Stimulated activated naive CD8-positive, alpha-beta T cell treated with anti-CD3 and anti-CD28 coated beads, Interleukin-15, Interleukin-2, amounts not matched to agents 100 U/mL and 50 U/mL, for 24 hours (primary cell): Measurements from ENCODE around the gene XRCC4.
A peak's percentile ranks its signal among the peaks of the same experiment; 100 is the strongest.
"Not testable (repeated sequence)": the region's sequence is repeated elsewhere in the genome, so short reads cannot be mapped to it uniquely, and the experiment has no call there.

Experiments
- ATAC-seq: fragments of 150-1000 bp; cut with Tn5 transposase; one replicate; pipeline ENCODE4 v1.10.0; 2021
- DNase-seq: peaks from one replicate; pipeline ENCODE4 v3.0.0; 2021

The XRCC4 gene

DNA sequence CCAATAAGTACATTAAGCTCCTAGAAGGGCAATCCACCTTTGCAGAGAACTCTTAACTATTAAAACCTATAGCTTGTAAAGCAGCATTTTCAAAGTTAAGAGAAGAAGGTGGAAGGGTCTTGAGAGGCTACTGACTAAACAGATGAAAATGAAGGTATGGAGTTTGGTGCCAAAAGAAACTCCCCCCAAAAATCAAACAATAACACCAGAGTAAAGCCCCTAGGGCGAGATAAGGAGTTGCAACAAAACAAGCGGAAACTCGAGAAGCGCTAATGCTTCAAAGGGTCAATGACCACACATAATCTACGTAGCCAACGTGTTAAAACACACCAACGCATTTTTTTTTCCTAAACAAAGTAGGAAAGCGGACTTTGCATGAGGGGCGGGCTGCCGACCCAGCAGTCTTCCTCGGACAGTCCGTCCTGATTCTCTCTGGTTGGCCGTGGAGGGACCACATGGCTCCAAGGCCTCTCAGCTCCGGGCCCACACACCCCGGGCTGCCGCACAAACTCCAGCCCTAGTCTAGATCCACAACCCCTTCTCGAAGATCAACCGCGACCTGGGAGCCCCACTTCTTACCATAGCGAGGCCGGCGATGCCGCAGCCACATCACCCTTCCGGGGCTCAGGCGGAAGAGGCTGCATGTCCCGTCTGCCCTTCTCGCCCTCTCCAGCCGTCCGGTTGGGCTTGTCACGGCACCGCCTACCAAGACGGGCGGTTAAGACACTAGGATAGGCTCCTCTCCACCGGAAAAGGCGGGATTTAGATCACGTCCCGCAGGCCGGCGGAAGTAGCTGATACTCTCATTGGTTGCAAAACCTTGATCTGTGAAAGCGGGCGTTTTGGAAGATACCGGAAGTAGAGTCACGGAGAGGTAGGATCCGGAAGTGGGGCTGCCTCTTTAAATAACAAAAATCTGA is at the start of gene XRCC4, which contains the start of gene TMEM167A:
Gene XRCC4 (plus strand): TSS at position 806 of the 920 bp plus-strand sequence. CDS start 27,373 bp downstream, outside the sequence.
Gene TMEM167A (minus strand): TSS at position 653 of the 920 bp plus-strand sequence. CDS start 71 bp downstream, at position 582.
- ATAC-seq: peak; percentile 100

DNA sequence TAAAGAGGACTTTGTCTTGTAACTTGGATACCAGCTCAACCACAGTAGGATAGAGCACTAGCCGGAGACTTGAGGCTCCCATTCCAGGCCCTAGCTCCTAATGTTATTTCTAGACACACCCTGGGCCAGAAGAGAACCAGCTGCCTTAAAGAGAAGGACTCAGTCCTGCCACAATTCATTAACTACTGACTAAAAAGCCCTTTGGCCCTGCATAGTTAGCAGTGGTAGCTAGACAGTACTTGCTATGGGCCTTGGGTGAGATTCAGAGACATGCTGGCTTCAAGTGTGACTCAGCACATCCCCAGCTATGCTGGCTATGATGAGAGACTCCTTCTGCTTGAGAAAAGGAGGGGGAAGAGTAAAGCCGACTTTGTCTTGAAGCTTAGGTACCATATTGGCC is 47.4 kb upstream of the XRCC4 start:
- no peak for ATAC-seq
- no peak for DNase-seq

More for the DNA sequence above, at the start of gene XRCC4, which contains the start of gene TMEM167A:
- peak; percentile 90 for DNase-seq

DNA sequence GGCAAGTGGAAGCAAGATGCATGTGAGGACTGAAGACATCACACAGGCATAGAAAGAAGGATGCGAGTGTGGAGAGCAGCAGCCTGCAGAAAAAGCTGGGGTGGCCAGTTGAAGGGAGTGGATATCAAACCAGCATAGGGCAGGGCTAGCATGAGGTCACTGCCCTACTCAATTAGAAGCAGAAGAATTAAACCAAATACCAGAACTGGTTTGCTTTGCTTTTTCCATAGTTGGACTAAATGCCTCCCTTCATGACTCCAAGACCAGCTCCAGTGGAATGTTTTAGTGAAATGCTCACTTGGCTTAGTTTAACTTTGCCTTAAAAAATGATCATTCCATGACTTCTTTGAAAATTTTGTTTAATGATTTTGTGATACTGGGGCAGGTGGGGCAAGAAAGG is 46.0 kb upstream of the XRCC4 start:
- ATAC-seq: no peak
- DNase-seq: no peak

- ATAC-seq: no peak
Observed at GRCh38 chr5:83034036-83034435, 43.3 kb upstream of the XRCC4 start.

GRCh38 chr5:83034528-83035207 is 42.7 kb upstream of the XRCC4 start:
- DNase-seq (no peak), ATAC-seq (no peak)

More at GRCh38 chr5:83034036-83034435, 43.3 kb upstream of the XRCC4 start:
- DNase-seq: no peak

DNA sequence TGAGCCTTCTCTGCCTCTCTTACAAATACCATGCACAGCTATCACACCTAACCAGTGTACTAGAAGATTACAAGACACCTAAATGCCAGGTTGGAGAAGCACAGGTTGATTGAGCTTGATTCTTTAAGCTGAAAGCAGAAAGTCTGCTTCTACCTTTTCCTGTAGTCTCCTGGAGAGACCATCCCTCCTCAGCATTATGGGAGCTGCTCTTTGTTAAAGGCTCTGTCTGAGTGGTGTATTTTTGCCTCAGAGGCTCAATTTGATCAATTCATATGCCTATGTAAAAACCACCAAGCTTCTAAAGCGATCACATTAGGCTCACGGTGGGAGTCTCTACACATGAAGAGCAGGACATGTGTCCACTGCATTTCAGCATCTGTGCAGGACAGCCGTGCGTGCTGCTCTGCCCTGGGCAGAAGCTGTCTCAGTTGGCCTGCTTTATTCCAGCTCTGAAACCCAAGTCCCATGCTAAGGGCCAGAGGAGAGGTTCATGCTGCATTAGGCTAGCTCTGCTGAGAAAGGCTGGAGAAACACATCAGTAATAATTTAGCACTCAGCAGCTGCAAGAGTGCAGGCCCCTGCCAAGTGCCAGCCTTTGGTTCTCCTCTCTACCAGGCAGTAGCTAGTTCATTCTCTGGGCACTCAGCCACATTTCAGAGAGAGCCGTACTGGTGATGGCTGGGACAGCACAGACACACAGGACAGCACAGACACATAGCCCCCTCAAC is 41.8 kb upstream of the XRCC4 start:
- no peak for DNase-seq
- ATAC-seq: no peak

GRCh38 chr5:83036991-83037575 is 40.3 kb upstream of the XRCC4 start:
- DNase-seq: no peak
- no peak for ATAC-seq

DNA sequence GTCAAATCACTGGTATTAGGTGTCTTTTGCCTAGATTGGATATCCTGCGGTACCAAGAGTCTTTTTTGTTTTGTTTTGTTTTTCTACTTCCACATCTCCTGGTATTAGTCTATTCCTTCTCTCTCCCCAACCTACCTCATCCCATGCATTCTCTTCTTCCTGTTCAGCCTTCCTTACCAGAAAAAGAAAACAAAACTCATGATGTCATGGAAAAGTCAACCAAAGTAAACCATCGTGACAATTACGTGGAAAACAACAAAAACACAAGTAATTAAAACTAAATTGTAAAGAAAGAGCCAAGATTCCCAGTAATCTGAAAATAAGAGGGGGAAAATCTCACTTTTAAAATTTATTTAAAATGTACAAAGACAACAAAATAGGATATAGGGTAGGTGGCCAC is 38.4 kb upstream of the XRCC4 start:
- no peak for DNase-seq
- ATAC-seq: no peak

GRCh38 chr5:83042507-83042906 is 34.8 kb upstream of the XRCC4 start:
- DNase-seq (no peak), ATAC-seq (no peak)

- DNase-seq: no peak
- ATAC-seq: no peak
Observed at GRCh38 chr5:83044926-83045325, 32.4 kb upstream of the XRCC4 start.

DNA sequence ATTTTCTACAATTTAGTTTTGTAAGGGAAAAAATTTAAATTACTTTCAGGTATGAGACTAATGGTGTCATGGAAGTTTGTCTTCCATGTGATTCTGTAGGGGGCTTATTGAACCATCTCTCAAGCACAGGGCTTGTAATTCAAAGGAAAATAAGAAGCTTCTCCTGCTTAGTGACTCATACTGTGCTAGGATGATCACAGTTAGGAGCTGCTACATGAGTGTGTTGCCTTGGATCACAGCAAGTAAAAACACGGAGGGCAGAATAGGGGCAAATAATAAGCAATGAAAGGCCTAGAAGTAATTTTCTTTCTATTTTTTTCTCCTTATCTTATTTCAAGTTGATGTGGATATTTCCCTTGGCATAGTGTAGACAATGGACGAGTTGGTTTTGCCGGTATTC is 29.1 kb upstream of the XRCC4 start:
- DNase-seq: no peak
- ATAC-seq: no peak

DNA sequence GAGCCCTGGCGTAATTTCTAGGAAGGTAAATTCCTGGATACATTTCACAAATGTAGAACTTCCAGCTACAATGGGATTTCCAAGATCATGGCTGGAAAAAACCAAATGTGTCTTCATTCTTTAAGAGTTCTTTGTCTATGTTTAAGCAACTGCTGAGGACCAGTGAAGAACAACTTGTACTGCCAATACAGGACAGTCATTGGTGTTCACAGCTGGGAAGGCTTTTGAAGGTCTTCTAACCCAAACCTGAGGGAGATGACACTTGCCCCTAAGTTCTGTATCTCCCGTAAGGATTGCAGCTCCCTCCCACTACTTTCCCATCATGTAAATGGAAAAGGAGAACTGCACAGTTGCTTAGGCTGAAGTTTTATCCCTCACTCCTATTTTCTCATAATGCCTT is 28.5 kb upstream of the XRCC4 start:
- no peak for ATAC-seq

DNA sequence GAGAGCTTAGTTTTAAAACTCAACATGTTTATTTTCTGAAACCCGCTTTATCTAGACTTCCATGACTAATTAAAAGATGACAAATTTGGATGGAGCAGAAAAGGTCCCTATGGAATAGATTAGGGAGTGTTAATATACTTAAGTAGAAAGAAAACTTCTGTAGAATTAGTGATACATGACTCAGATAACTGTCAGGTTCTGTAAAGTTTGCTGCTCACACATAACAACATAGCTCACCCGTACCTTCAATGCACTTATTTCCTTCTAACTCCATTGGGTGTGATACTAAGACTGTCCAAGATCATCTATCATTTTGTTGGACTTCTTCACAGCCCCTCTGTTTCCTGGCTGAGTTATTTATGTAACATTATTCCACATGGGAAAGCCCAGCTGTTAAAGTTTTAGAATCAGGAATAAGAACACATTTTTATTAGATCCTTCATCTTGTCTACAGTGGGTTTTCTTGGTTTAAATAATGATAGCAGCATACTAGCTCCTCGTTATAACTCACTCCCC is 27.9 kb upstream of the XRCC4 start:
- no peak for ATAC-seq

More for the DNA sequence above, 28.5 kb upstream of the XRCC4 start:
- no peak for DNase-seq

DNA sequence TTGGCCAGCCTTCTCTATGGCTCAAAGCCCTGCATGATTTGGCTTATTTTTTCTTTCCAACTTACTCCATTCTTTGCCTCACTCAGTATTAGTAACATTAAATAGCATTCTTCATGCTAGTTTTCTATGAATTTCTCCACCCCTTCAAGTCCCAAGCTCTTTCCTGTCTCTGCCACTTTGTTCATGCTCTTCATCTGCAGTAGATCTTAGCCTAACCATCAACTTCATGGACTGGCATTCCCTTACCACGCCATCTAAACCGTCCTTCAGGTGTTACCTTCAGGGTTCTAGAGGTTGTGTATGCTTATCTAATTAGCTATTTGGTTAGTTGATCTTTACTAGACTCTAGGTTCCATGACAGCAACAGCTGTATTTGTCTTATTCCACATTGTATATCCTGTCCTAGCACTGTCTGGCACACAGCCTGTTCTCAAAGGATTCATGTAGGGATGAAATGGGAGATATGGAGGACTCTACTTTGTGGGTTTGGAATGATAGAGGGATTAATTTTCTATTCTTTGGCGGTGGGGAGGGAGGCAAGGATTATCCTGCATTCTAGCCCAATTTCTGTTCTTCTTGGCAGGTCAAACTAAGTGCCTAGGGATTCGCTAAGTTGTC is 26.5 kb upstream of the XRCC4 start:
- no peak for ATAC-seq
- DNase-seq: no peak

More for the DNA sequence above, 27.9 kb upstream of the XRCC4 start:
- no peak for DNase-seq

DNA sequence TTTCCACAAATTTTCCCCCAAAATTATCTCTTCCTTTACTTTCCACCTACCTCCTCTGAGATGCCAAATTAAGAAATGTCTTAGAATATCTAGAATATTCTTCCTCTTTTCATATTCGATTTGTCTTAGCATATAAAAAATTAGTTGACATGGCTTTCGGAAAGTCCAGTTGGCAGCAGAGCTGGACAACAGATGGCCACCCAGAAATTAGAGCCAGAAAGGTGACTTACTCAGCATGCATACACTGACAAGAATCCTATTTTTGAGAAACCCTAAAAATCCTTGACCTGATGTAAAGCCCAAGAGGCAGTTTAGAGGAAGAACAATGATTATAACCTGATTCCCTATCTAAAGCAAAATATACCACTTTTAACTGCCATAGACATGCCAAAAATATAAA is 22.2 kb upstream of the XRCC4 start:
- ATAC-seq: no peak

GRCh38 chr5:83058726-83059125 is 18.6 kb upstream of the XRCC4 start:
- no peak for ATAC-seq
- DNase-seq: no peak

More for the DNA sequence above, 22.2 kb upstream of the XRCC4 start:
- DNase-seq: no peak

DNA sequence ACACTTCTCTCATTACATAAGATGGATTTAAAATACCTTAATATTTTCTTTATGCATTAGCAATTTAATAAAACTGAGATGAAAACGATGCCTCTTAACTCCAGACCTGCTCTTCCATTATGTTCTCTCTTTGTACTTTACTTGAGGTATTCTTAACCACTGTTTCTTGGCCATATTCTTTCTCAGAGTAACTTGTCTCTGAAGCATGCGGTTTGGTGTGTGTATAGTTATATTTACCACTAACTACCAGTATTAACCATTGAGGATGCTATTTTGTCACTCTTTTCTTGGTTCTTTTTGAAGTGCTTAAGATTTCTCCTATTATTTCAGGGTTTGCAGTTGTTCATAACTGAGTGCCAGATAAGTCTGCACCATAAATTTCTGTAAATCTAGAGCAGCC is 18.0 kb upstream of the XRCC4 start:
- DNase-seq (no peak), ATAC-seq (no peak)

DNA sequence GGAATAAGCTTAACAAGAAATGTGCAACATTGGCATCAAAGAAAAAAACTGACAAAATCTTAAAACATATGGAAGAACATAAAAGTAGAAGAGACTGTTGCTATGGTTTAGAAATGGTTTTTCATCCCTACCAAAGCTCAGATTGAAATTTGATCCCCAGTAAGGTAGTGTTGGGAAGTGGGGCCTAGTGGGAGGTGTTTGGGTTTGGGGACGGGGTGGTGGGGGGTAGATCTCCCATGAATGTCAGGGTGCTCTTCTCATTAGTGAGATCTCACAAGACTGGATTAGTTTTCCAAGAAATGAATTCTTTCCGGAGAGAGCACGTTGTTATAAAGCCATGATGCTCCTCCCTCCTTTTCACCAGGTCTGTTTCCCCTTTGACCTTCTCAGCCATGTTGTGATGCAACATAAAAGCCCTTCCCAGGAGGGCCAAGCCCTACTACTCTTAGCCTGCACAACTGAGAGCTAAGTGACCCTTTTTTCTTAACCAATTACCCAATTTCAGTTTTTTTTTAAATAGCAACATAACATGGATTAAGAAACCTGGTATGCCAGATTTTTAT is 10.7 kb upstream of the XRCC4 start:
- no peak for ATAC-seq
- DNase-seq: no peak

- DNase-seq, ATAC-seq: not testable (repeated sequence)
Observed at GRCh38 chr5:83067377-83067776, 10.0 kb upstream of the XRCC4 start.

DNA sequence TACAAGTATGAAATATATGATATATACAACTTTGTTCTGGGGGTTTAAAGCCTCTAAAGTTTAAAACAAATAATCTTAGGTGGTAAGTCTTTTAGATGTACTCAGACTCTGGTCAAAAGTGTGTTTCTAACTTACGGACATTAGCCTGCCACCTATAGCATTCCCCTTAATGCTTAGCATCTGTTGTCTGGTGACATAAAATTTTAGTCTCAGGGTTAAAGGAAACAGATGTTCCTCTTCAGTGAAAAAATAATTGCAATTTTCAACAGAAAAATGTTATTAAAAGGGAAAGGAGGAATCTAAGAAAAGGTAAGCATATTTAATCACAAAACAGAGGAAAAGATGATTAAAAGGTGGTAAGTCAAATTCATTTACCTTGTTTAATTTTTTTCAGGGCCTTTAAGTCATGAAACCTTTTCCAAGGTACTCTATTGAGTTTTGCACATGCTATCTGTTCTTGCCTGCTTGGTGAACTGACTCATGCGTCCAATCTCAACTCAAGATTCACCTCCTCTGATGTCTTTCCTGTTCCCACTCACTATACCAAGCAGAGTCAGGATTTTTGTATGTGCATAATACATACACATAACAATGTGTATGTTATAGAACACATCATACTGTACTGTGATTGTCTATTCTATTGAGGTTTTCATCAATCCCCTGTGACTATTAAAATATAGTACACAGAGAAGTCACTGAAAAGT is 8.1 kb upstream of the XRCC4 start:
- no peak for DNase-seq
- no peak for ATAC-seq
